GM18517 (cell line): Measurements from ENCODE around the gene POGK.
"Not testable (repeated sequence)": the region's sequence is repeated elsewhere in the genome, so short reads cannot be mapped to it uniquely, and the experiment has no call there.

ENCODE experiments used
- ATAC-seq: cut with Tn5 transposase; IDR thresholded peaks from one replicate; pipeline ENCODE4 v1.9.1; 2021; ENCODE audit warnings: mild to moderate bottlenecking, moderate library complexity; ENCODE audit not compliant: unreplicated experiment

The POGK gene

DNA sequence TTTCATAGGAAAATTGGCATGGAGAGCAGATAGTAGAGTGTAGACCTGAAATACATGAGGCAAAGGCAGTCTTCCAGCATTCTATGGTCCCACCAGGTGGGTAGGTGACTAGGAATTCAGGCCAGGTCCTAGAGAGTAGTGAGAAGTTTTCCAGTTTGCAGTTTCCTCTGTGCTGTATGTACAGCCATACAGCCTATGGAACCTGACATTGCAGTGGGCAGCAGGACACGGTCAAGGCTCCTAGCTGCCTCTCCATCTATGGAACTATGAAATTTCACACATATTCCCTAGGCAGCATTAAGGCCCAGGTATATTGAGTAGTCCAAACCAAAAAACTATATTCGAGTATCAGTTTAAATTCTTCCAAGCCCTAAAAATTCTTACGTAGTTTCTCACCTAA, 16.3 kb downstream of the POGK start:
- no peak for ATAC-seq

DNA sequence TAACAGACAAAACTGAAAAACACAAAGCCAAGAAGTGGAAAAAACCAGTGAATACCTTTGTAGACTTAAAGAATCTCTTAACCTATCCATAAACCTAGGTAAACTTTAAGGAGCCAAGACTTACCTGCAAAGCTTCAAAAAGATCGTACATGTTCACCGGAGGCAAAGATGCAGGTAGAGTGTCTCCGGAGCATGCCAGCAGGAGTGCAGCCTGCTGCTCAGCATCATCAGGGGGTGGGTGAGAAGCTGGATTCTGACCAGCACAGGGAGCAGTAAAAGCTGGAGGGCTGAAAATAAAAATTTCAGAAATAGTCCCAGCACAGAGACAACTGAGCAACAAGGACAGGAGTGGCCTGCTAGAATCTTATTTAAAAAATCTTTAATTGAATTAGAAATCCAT, 18.7 kb downstream of the POGK start:
- ATAC-seq, result no peak

- ATAC-seq, result no peak
Measured at GRCh38 chr1:166858726-166859419, 19.6 kb downstream of the POGK start.

DNA sequence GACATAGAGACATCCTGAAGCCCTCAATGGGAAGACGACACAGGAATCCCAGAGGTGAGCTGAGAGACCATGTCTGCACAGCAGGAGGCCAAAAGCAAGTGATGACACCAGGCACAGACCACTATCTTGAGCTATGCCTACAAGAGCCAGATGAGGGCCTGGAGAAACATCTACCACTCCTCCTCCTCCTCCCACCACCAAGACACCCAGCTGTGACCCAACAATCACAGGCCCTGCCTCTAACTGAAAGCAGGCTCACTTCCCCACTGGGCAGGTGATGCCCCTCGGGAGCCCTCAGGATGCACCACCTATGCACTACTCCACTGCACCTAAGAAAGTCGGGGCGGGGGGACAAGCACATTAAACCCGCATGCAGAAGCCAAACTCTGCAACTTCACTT, 20.3 kb downstream of the POGK start:
- ATAC-seq, result no peak

DNA sequence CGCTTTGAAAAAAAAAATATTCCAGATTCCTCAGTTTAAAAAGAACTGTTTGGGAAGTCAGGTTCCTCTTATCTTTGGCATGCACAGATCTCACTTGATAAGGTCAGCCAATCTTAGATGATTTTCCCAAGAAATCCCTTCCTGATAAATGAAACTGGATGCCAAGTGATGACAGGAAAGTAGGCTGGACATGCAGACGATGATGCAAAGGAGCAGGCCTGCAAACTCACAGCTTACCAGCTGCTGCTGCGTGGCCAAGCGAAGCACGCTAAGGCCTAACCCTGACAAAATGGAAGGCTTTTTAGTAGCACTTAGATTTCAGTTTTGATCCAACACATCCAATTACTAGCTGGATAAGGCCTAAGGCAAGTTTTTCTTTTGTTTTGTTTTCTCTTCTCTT, 26.7 kb downstream of the POGK start:
- no peak for ATAC-seq

GRCh38 chr1:166868639-166869038, 29.4 kb downstream of the POGK start:
- no peak for ATAC-seq

DNA sequence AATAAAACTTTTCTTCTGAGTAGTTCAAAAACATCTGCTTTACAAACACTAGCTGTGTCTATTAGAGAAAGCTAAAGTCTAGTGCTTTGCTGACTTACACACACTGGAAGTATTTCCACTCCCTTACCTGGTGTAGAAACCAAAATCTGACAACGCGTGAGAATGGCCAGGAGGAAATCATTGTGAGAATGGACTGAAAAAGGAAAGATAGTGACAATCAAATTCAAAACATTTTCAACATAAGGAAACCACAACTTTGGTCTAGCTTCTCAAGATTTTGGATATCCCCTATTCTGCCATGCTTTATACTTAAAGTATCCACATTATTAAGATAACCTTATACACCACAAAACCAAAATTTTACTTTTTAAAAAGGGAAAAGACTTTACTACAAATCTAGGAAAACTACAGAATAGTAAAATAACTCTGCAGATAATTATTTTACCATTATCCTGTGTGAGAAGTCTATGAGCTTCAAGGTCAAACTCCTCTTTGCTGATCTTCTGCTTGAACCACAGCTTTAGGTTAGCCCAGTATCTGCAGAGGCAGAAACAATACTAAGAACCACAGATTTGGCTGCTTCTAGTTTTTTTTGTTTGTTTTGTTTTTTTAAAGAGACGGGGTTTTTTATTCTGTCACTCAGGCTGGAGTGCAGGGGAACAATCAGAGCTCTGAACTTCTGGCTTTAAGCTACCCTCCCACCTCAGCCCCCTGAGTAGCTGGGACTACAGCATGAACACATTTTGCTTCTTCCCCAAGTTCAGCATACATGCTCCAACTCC, 30.2 kb downstream of the POGK start:
- ATAC-seq, result no peak

GRCh38 chr1:166870584-166870983, 31.3 kb downstream of the POGK start:
- no peak for ATAC-seq

DNA sequence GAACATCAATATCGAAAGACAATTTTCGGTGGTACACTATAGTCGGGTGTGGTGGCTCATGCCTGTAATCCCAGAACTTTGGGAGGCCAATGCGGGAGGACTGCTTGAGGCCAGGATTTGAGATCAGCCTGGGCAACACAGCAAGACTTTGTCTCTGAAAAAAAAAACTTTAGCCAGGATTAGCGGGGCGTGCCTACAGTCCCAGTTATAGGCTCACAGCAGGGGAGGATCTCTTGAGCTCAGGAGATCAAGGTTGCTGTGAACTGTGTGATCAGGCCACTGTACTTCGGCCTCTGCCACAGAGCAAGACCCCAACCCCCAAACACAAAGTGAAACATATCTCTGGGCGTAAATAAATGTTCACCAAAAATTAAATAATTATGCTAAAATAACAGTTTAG, 35.2 kb downstream of the POGK start:
- no peak for ATAC-seq

- no peak for ATAC-seq
Measured at GRCh38 chr1:166875302-166875733, 36.0 kb downstream of the POGK start.

DNA sequence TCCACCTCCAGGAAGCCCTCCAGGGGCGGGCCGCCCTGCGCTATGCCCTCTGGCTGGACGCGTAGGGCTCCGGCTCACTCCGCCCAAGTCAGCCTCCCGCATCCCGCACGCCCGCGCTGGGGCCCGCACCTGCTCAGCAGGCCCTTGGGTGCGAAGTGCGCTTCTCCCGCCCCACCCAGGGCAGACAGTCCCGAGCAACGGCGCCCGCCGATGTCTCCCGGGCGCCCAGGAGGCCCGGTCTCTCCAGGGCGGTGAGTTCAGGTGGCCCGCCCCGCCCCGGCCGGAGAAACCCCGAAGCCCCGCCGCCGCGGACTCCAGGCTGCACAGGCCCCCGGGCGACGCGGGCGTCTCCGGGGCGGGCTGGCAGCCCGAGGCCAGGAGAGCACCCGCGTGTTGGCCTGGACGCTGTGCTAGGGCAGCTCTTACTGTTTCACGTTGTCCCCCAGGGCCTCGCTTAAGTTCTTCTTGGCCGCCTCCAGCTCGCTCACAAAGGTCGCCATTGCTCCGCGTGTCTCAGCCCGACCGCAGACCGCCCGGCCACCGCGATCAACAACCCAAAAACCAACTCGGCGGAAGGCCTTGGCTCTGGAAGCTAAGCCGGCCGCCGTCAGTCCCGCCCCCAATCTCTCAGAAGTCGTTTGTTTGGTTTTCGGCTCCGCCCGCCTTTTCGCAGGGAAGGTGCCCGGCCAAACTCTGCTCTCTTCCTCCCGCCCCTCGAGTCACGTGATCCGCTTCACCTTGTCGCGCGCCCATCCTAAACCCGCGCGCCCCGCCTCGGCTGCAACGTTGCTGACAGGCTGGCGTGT, 36.7 kb downstream of the POGK start, which contains the start of gene TADA1:
Gene TADA1, minus strand, starts transcription at position 531 of the 806 bp plus-strand sequence. Its CDS starts 31 bp downstream, at position 500.
- peak; percentile 91 for ATAC-seq

DNA sequence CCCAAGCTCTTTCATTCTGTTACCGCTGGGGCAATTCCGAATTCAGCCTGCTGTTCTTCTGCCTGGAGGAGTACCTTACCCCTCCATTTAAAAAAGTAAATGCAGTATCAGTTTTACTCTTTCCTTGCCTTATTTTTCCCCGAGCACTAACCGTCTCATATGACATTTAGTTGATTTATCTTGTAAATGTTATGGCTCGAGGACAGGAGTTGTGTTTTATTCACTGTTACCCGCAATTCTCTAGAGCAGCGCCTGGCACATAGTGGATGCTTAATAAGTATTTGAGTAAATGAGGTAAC, 37.2 kb downstream of the POGK start:
- ATAC-seq, result peak; percentile 7

DNA sequence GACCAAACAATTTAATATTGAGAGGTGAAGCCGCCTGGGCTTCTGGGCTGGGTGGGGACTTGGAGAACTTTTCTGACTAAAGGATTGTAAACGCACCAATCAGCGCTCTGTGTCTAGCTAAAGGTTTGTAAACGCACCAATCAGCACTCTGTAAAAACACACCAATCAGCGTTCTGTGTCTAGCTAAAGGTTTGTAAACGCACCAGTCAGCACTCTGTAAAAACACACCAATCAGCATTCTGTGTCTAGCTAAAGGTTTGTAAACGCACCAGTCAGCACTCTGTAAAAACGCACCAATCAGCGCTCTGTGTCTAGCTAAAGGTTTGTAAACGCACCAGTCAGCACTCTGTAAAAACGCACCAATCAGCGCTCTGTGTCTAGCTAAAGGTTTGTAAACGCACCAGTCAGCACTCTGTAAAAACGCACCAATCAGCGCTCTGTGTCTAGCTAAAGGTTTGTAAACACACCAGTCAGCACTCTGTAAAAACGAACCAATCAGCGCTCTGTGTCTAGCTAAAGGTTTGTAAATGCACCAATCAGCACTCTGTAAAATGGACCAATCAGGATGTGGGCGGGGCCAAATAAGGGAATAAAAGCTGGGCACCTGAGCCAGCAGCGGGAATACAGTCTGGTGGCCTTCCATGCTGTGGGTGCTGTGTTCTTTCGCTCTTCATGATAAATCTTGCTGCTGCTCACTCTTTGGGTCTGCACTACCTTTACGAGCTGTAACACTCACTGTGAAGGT, 39.1 kb downstream of the POGK start:
- not testable (repeated sequence) for ATAC-seq

- ATAC-seq, result no peak
Measured at GRCh38 chr1:166882893-166883292, 43.6 kb downstream of the POGK start.

DNA sequence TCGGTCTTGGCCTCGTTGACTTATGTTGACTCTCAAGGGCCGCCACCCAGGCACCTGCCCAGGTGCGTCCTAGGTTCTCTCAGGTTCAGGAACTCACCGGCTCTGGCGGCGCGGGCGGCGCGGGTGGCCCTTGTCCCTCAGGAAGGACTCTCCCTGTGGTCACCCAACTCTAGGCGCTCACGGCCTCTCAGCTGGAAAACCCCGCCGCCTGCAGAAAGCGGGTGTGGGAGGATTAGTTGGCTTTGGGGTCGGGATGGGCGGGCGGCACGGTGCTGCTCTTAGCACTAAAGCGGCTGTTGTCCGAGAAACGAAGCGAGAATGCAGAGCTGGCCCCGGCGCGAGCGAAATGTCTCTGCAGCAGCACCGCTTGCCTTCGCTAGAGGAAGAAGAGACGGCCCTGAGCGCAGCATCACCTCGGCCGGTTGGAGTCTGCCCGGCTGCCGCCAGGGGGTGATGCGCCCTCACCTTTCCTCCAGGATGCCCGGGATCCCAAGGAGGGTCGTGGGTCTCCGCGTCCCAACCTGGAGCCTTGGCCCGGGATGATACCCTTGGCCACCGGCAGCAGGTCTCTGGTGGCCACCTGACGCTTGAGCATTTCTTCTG, 44.9 kb downstream of the POGK start:
- ATAC-seq, result no peak

DNA sequence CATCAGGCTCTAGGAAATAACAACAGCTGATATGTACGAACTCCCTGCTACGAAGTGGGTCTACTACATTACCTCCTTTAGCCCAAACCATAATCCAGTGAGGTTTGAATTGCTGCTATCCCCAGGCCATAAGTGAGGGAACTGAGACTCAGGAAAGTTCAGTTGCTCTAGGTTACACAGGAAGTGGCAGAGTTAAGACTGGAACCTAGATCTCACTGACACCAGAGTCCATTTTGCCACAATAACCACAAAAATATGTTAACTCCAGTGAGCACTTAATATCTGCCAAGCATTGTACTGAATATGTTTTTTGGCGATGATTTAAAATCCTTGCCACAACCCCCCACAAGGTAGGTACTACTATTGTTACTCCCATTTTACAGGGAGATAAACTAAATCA, 45.7 kb downstream of the POGK start:
- no peak for ATAC-seq

DNA sequence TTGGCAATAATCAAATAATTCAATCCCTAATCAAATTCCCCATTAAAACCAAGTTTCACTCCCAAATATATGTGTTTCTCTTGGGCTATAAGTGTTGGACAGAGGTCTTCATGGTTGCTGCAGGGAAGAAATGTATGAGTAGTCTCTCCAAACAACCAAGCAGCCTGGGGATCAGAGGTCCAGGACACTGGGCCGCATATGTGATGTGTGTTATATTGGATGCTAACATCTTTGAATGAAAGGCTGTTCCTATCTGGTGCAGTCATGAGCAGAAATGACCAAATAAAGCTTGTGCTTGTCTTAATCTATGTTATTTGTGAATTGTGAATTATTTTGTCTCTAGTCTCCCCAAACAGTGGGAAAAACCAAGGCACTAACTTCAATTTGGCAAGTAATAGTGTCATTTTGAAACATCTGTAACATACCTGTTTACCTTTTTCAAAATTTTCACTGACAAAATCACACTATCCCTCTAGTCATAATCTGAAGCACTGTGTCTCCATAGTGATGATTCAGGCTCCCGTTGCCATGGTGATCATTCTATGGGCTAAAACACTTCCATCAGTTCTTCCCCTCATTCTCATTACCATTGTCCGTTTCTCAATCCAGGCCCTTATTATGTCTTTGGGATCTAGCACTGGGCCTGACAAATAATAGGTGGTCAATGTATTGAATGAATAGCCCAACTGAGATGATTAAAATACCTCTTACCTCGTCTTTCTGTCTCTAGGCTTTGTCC, 49.3 kb downstream of the POGK start:
- no peak for ATAC-seq

DNA sequence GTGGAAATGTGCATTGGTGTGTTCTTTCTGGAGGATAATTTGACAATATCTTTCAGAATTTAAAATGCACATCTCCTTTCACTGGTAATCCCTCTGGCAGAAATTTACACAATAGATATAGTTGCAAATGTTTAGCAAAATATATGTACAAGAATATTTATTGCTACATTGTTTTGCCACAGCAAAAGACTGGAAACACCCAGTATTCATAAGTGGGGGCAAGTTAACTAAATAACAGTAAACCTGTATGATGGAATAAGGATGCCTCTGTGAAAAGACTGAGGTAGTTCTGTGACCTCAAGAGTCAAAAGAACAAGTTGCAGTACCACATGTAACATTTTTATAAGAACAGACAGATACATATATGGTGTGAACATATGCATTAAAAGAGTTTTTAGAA, 50.5 kb downstream of the POGK start:
- ATAC-seq, result no peak

DNA sequence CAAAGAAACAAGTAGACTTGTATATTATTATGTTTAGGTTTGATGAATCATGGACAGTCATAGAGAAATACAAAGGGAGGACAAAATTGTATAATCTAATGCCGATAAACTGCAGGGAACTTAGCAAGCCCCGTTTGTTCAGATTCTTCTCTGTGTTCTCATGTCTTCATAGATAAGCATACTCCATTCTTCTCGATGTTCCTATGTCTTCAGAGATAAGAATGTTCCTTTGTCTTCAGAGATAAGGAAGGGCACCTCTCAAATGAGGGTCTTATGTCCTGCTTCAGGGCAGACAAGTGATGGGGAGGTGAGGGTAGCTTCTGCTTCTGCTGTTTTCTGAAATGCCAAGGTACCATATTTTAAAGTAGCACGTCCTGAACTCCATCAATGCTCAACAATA, 56.5 kb downstream of the POGK start:
- ATAC-seq, result no peak

DNA sequence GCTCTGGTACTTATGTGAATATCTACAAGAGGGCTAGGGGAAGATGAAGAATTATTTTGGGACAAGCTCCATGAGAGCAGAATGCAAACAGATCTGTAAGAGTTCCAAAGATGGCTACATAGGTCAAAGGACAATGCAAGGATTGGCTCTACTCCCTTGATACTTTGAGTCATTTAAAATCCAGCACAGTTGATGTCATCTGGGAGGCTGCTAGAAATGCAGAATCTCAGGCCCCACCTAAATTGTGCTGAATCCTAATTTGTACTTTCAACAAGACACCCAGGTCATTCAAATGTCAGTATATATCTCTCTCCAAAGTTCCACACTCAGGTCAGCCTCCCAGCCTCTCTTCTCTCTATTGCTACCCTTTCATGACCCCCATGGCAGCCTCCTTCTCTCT, 60.5 kb downstream of the POGK start:
- no peak for ATAC-seq
